Measurements from ENCODE around the gene ADAMTS18.

DNA sequence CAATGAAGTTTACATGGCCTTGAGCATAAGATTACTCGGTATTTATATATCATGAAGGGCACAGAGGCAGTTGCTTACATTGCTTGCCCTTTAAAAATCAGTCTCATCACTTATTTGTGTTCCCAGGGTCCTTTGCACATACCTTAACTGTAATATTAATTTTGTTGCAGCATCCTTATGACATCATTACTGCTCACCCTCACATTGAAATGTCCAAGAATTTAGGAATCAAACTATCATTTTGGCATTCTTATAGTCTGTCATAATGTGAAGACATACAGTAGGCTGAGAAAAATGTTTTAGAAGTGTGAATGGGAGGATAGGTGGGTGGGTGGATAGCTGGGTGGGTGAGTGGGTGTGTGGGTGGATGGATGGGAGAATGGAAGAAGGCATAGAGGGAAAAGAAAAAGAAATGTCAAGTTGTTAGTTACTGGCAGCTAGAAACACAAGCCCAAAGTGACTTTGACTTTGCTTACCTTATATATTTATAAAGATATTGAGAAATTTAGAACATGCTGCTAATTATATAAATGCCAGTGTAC lies 17.8 kb downstream of the ADAMTS18 start:
- TF ChIP-seq, protein P1, sequence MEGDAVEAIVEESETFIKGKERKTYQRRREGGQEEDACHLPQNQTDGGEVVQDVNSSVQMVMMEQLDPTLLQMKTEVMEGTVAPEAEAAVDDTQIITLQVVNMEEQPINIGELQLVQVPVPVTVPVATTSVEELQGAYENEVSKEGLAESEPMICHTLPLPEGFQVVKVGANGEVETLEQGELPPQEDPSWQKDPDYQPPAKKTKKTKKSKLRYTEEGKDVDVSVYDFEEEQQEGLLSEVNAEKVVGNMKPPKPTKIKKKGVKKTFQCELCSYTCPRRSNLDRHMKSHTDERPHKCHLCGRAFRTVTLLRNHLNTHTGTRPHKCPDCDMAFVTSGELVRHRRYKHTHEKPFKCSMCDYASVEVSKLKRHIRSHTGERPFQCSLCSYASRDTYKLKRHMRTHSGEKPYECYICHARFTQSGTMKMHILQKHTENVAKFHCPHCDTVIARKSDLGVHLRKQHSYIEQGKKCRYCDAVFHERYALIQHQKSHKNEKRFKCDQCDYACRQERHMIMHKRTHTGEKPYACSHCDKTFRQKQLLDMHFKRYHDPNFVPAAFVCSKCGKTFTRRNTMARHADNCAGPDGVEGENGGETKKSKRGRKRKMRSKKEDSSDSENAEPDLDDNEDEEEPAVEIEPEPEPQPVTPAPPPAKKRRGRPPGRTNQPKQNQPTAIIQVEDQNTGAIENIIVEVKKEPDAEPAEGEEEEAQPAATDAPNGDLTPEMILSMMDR (IDR thresholded peaks at IDR 0.05): no peak
- TF ChIP-seq EP300 (IDR thresholded peaks at IDR 0.05): no peak

All from sigmoid colon (tissue), 4 donors.